GM18868 (cell line): ENCODE measurements around the gene IL10RB.
A peak's percentile ranks its signal among the peaks of the same experiment; 100 is the strongest.
"Not testable (repeated sequence)": the region's sequence is repeated elsewhere in the genome, so short reads cannot be mapped to it uniquely, and the experiment has no call there.

Experiments used
- ATAC-seq: cut with Tn5 transposase; IDR thresholded peaks from one replicate; pipeline ENCODE4 v1.9.1; 2021; ENCODE audit warnings: mild to moderate bottlenecking, moderate library complexity; ENCODE audit not compliant: unreplicated experiment

IL10RB gene

GRCh38 chr21:33300701-33301631, 34.8 kb downstream of the IL10RB start:
- ATAC-seq: no peak

GRCh38 chr21:33301632-33302002, 35.5 kb downstream of the IL10RB start:
- no peak for ATAC-seq

DNA sequence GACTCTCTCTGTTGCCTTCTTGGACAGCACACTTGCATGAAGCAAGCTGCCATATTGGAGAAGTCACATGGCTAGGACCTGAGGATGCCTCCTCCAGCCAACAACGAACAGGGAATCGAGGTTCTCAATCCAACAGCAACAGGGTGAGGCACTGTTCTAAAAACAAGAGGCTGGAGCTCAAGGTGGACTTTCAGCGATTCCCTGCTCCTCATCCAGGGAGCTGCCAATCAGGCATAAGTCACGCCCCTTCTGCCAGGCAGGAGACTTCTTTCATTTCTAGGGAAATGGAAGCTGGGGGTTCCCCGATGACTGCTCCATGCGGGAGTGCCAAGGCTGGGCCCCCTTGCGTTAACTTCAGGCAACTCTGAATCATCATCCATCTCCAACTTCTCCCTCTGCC, 35.9 kb downstream of the IL10RB start:
- no peak for ATAC-seq

GRCh38 chr21:33302796-33303195, 36.6 kb downstream of the IL10RB start:
- no peak for ATAC-seq

DNA sequence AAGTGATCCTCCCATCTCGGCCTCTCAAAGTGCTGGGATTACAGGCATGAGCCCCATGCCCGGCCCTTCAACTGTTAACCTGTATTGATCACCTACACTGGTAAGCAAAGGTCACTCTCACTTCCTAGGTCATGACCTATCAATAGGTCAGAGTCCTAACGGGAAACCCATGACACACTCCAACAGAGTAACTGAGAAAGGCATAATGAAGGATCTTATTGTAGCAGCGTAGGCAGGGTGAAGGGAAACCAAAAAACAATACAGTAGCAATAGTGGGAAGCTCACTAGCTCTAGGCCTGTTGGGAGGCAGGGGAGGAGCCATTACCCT, 39.1 kb downstream of the IL10RB start:
- ATAC-seq: no peak

DNA sequence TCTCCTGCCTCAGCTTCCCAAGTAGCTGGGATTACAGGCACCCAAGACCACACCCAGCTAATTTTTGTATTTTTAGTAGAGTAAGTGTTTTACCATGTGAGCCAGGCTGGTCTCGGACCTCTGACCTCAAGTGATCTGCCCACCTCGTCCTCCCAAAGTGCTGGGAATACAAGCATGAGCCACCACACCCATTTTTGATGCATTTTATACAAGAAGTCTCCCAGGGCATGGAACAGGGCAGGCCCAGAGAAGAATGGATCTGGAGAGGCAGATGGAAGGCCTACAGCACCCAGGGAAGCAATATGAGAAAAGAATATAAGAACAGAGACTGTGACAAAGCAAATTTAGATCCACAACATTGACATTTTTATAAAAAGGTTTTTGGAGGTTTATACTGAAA, 39.8 kb downstream of the IL10RB start:
- ATAC-seq: no peak

- ATAC-seq: peak; percentile 93
Measured at GRCh38 chr21:33308586-33309490, 42.7 kb downstream of the IL10RB start.

GRCh38 chr21:33309778-33310177, 43.6 kb downstream of the IL10RB start:
- no peak for ATAC-seq

- no peak for ATAC-seq
Measured at GRCh38 chr21:33312121-33312520, 46.0 kb downstream of the IL10RB start.

DNA sequence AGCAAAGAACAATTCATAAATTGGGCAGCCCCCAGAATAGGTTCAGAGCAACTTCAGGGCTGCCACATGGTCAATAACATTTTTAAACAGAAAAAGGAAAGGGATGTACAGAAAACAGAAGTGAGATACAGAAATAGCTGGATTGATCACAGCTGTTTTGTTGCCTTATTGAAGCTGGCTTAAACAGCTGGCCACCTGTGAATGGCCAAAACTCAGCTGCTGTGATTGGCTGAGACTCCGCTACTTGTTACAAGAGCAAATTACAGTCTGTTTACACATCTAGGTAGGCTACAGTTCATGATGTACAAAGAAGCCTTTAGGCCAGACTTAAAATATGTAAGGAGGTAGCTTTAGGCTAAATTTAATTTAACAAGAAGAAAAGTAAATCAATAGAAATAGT, 47.0 kb downstream of the IL10RB start:
- ATAC-seq: no peak

- ATAC-seq: no peak
Measured at GRCh38 chr21:33313611-33314010, 47.4 kb downstream of the IL10RB start.

DNA sequence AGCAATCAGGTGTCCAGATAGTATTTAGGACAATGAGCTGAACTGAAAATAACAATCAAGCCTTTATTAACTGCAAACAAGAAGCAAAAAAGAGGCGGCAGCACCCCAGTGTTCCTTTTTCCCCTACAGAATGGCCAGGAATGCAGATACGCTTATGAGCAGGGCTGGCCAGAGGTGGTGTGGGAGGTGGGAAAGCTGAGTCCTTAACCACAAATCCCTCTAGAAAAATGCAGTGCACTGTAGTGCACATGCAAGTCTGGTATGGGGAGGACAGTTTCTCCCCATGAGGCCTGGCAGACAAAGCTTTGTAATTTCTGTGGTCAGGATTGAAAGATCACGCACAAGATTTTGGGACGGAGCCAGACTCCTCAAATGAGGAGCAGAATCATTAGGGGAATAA, 47.9 kb downstream of the IL10RB start:
- no peak for ATAC-seq

DNA sequence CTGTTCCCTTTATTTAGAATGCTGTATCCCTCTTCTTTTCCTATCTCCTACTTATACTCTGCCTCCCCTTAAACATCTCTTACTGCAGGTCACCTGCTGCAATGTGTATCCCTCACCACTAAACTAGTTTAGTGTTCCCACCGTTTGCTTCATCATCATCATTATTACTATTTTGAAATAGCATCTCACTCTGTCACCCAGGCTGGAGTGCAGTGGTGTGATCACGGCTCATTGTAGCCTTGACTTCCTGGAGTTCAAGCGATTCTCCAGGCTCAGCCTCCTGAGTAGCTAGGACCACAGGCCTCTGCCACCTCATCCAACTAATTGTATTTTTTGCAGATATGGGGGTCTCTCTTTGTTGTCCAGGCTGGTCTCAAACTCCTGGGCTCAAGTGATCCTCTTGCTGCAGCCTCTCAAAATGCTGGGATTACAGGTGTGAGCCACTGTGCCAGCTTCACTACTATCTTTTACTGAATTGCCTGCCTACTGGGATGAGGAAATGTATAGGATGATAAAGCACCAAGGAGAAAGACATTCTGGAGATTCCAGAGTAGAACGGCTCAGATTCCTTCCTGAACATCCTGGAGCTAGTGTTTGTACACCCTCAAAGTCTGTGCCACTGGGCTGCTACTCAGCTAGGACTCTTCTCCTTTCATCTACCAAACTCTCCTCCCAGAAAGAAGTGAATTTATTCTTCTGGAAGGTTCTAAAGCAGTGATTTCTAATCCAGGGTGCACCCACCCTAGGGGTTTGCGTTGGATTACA, 50.0 kb downstream of the IL10RB start:
- no peak for ATAC-seq

GRCh38 chr21:33317145-33317544, 51.0 kb downstream of the IL10RB start:
- ATAC-seq: no peak

DNA sequence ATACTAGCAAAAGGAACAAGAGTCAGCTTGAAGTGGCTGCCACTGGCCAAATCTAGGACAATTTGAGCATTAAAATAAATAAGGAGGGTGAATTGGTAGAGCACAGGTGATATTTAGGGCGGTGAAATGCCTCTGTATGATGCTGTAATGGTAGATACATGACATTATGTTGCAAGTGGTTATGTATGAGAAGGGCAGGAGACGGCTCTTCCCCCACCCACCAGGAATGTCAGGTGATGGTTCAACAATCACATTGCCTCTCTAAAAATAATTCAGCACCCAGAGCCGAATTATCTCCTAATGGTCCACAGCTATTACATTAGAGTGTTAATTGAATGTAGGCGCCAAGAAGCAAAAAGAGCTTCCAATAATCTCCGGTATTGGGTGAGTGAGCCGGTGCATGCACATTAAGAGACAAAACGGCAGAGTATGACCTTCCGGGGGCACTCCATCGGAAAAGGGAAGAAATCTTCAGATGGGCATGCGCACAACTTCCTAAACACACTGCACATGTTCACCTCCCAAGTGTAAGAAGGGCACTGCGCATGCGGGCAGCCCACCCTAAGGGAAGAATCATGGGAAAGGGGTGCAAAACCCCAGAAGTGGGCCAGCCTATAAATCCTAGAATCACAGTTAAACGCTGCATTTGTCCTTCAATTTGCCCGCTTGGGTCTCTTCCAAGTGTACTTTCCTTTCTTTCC, 51.8 kb downstream of the IL10RB start:
- no peak for ATAC-seq

DNA sequence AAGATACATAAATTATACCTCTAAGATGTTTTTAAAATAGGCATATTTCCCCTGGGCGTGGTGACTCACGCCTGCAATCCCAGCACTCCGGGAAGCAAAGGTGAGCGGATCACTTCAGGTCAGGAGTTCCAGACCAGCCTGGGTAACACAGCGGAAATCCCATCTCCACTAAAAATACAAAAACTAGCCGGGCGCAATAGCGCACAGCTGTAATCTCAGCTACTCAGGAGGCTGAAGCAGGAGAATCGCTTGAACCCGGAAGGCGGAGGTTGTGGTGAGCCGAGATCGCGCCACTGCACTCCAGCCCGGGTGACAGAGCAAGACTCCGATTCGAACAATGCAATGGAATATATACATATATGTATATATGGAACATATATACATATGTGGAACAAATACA, 54.8 kb downstream of the IL10RB start:
- not testable (repeated sequence) for ATAC-seq

- not testable (repeated sequence) for ATAC-seq
Measured at GRCh38 chr21:33323610-33324009, 57.4 kb downstream of the IL10RB start.

DNA sequence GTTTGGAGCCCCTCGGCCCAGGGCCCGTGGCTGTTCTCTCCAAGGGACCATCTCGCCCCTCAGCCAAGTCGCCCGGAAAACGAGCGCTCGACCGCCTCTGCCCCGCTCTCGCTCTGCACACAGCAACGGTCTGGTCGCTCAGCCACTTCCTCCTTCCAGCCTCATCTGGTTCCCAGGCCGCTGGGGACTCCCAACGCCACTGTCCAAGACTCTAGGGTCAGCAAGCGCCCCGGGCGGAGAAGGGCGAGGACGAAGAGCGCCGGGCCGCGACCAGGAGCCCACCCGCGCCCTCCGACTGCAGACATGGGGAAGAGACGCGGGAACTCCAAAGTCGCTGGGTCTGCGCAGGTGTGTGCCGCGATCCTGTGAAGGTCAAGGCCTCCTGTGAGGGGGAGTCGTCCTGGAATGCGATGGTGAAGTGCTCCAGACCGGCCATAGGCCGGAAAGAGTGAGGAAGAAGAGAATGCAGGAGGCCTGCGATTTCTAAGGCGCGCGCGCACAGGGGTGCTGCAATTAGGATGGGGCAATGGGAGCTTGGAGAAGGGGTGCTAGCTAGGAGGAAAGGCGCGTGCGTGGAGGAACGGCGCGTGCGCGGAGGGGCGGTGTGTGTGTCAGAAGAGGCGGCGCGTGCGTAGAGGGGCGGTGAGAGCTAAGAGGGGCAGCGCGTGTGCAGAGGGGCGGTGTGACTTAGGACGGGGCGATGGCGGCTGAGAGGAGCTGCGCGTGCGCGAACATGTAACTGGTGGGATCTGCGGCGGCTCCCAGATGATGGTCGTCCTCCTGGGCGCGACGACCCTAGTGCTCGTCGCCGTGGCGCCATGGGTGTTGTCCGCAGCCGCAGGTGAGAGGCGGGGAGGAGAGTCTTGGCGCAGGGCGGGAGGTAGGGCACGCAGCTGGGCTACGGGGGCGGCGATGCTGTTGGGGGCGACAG, 58.4 kb downstream of the IL10RB start, which contains the start of gene IFNAR1:
Gene IFNAR1 (plus strand): TSS at position 680 of the 931 bp plus-strand sequence. CDS start 86 bp downstream, at position 766.
- peak; percentile 81 for ATAC-seq
